ENCODE data around the gene RALGAPA2. TPM values are rescaled to one million over a fixed set of nuclear protein-coding genes. Genes with fewer than 3 reads are reported as not detected.

Gene RALGAPA2
- total and polyA plus RNA-seq, 2 experiments from 2014 or later = 14.5 to 35.5 TPM

GRCh38 chr20:20490673-20491072 lies 221.8 kb downstream of the RALGAPA2 start:
- TF ChIP-seq CTCF (IDR thresholded peaks at IDR 0.05; ENCODE audit: low read depth, low read length) = no peak
- DNase-seq (ENCODE audit: low read depth in 1 of 2, low spot score in 1 of 2) = no peak
- H3K4me3 ChIP-seq = no peak overlapping the region

GRCh38 chr20:20489648-20490341 lies 222.6 kb downstream of the RALGAPA2 start:
- peak in 1 of 2 donors; percentile 8 for DNase-seq (ENCODE audit: low read depth in 1 of 2, low spot score in 1 of 2)
- Histone ChIP-seq H3K36me3 (no peaks in the 10 kb centered on the region), H3K9me3 (ENCODE audit: low read depth) (no peaks in the 10 kb centered on the region), H3K27me3 (no peaks in the 10 kb centered on the region), H3K4me1 (ENCODE audit: low read depth) (no peaks in the 10 kb centered on the region), H3K27ac (no peak overlapping the region), H3K4me3 (no peak overlapping the region)
- no peak for TF ChIP-seq CTCF (IDR thresholded peaks at IDR 0.05; ENCODE audit: low read depth, low read length)

More at GRCh38 chr20:20490673-20491072, 221.8 kb downstream of the RALGAPA2 start:
- no peaks in the 10 kb centered on the region for H3K9me3 ChIP-seq (ENCODE audit: low read depth)
- H3K27ac ChIP-seq = no peak overlapping the region
- H3K4me1 ChIP-seq (ENCODE audit: low read depth) = no peaks in the 10 kb centered on the region
- H3K27me3 ChIP-seq = no peaks in the 10 kb centered on the region
- H3K36me3 ChIP-seq = no peaks in the 10 kb centered on the region

- no peaks in the 10 kb centered on the region for H3K27me3 ChIP-seq
- H3K4me1 ChIP-seq (ENCODE audit: low read depth) = no peaks in the 10 kb centered on the region
- H3K36me3 ChIP-seq = no peaks in the 10 kb centered on the region
- H3K4me3 ChIP-seq = no peak overlapping the region
- no peak for TF ChIP-seq CTCF (IDR thresholded peaks at IDR 0.05; ENCODE audit: low read depth, low read length)
- DNase-seq (ENCODE audit: low read depth in 1 of 2, low spot score in 1 of 2) = no peak
- no peak overlapping the region for H3K27ac ChIP-seq
- no peaks in the 10 kb centered on the region for H3K9me3 ChIP-seq (ENCODE audit: low read depth)
These were observed 223.4 kb downstream of the RALGAPA2 start for GRCh38 chr20:20489054-20489453.

- Histone ChIP-seq H3K36me3 (no peaks in the 10 kb centered on the region), H3K27me3 (no peaks in the 10 kb centered on the region), H3K9me3 (ENCODE audit: low read depth) (no peaks in the 10 kb centered on the region), H3K4me1 (ENCODE audit: low read depth) (no peaks in the 10 kb centered on the region), H3K27ac (no peak overlapping the region), H3K4me3 (no peak overlapping the region)
- no peak for DNase-seq (ENCODE audit: low read depth in 1 of 2, low spot score in 1 of 2)
- no peak for TF ChIP-seq CTCF (IDR thresholded peaks at IDR 0.05; ENCODE audit: low read depth, low read length)
These were observed 224.1 kb downstream of the RALGAPA2 start for GRCh38 chr20:20488388-20488787.

- Histone ChIP-seq H3K4me1 (ENCODE audit: low read depth) (no peaks in the 10 kb centered on the region), H3K27ac (no peak overlapping the region), H3K4me3 (no peak overlapping the region), H3K9me3 (ENCODE audit: low read depth) (no peaks in the 10 kb centered on the region), H3K36me3 (no peaks in the 10 kb centered on the region), H3K27me3 (no peaks in the 10 kb centered on the region)
- DNase-seq (ENCODE audit: low read depth in 1 of 2, low spot score in 1 of 2) = no peak
- no peak for TF ChIP-seq CTCF (IDR thresholded peaks at IDR 0.05; ENCODE audit: low read depth, low read length)
These were observed 224.6 kb downstream of the RALGAPA2 start for GRCh38 chr20:20487811-20488210.
